Panc1 (cell line): ENCODE results near the gene DAZAP2.

ENCODE experiments used
- POLR2AphosphoS5 ChIP-seq: IDR thresholded peaks from 2 replicates; pipeline ENCODE4 v1.6.1; 2012; ENCODE audit warnings: mild to moderate bottlenecking, low read depth, low read length, moderate library complexity
- REST ChIP-seq, 2 experiments: IDR thresholded peaks; 2 replicates each; pipeline ENCODE4 v1.6.1; 2011 to 2012; ENCODE audit warnings: low read depth in 2 of 2, control low read depth in 1 of 2, low read length in 1 of 2, mild to moderate bottlenecking in 1 of 2, moderate library complexity in 1 of 2; ENCODE audit not compliant: insufficient read depth in 1 of 2
- SIN3A ChIP-seq: IDR thresholded peaks from 2 replicates; pipeline ENCODE4 v1.6.1; 2012; ENCODE audit warnings: low read depth, mild to moderate bottlenecking, low read length, moderate library complexity, borderline replicate concordance; ENCODE audit not compliant: insufficient read depth
- TF ChIP-seq, protein P1 (sequence below): fragments of 450-650 bp; IDR thresholded peaks from 2 replicates; pipeline ENCODE4 v1.5.1; 2017; ENCODE audit warnings: mild to moderate bottlenecking

- TF ChIP-seq, protein P1, sequence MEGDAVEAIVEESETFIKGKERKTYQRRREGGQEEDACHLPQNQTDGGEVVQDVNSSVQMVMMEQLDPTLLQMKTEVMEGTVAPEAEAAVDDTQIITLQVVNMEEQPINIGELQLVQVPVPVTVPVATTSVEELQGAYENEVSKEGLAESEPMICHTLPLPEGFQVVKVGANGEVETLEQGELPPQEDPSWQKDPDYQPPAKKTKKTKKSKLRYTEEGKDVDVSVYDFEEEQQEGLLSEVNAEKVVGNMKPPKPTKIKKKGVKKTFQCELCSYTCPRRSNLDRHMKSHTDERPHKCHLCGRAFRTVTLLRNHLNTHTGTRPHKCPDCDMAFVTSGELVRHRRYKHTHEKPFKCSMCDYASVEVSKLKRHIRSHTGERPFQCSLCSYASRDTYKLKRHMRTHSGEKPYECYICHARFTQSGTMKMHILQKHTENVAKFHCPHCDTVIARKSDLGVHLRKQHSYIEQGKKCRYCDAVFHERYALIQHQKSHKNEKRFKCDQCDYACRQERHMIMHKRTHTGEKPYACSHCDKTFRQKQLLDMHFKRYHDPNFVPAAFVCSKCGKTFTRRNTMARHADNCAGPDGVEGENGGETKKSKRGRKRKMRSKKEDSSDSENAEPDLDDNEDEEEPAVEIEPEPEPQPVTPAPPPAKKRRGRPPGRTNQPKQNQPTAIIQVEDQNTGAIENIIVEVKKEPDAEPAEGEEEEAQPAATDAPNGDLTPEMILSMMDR = no peak
- TF ChIP-seq POLR2AphosphoS5 (no peak), REST (IDR thresholded peaks at IDR 0.05; ENCODE audit: insufficient read depth in 1 of 2, low read depth in 2 of 2, low read length in 1 of 2) (no peak), SIN3A (no peak)
These were observed 36.5 kb downstream of the DAZAP2 start for GRCh38 chr12:51275088-51275487.
